Measurements from ENCODE around the gene CDKN2A. TPM values are rescaled to one million over a fixed set of nuclear protein-coding genes. Genes with fewer than 3 reads are reported as not detected.

The CDKN2A gene
- total RNA-seq, 2 donors from 2014 or later, result 6.2 TPM; not detected in 1

- Histone ChIP-seq H3K27ac (peak within 1 kb of the TSS; percentile 80 to 94 (median 88)), H3K4me3 (peak within 1 kb of the TSS; percentile 17 to 81), H3K36me3 (replicated peaks in 1 of 2; ENCODE audit: insufficient read depth in 1 of 2, low read depth in 2 of 2) (no peaks in the 10 kb centered on the region), H3K27me3 (peaks cover 0 to 7% of the 10 kb centered on the region in 2 donors), H3K9me3 (no peaks in the 10 kb centered on the region), H3K4me1 (peaks cover 11% of the 10 kb centered on the region)
- ATAC-seq, result peak; percentile 96
- TF ChIP-seq, protein P1, sequence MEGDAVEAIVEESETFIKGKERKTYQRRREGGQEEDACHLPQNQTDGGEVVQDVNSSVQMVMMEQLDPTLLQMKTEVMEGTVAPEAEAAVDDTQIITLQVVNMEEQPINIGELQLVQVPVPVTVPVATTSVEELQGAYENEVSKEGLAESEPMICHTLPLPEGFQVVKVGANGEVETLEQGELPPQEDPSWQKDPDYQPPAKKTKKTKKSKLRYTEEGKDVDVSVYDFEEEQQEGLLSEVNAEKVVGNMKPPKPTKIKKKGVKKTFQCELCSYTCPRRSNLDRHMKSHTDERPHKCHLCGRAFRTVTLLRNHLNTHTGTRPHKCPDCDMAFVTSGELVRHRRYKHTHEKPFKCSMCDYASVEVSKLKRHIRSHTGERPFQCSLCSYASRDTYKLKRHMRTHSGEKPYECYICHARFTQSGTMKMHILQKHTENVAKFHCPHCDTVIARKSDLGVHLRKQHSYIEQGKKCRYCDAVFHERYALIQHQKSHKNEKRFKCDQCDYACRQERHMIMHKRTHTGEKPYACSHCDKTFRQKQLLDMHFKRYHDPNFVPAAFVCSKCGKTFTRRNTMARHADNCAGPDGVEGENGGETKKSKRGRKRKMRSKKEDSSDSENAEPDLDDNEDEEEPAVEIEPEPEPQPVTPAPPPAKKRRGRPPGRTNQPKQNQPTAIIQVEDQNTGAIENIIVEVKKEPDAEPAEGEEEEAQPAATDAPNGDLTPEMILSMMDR (IDR thresholded peaks at IDR 0.05), result peak; percentile 81 to 94 (median 87)
- peak; percentile 63 to 87 (median 78) for TF ChIP-seq POLR2A (IDR thresholded peaks at IDR 0.05)
- peak; percentile 94 to 97 (median 96) for DNase-seq
- intact Hi-C loops (cut with DNase I), result no loop called here
- WGBS, 2 donors, result 1% methylated on average over 58 to 82 of the region's 86 CpGs
These were observed 14.7 kb upstream of the CDKN2A start, which contains the start of gene CDKN2B for GRCh38 chr9:22008717-22009505. Gene CDKN2B (minus strand): TSS chr9:22009305. CDS start chr9:22008953, 352 bp downstream.

GRCh38 chr9:22008384-22008716 is 14.2 kb upstream of the CDKN2A start:
- H3K4me3 ChIP-seq, result peak overlapping the region in 1 of 2 donors; percentile 81
- ATAC-seq (no peak), DNase-seq (no peak)
- H3K27ac ChIP-seq, result peak overlapping the region; percentile 80 to 94 (median 88)
- 2% methylated on average over 8 of the region's 8 CpGs for WGBS, 2 donors
- no peaks in the 10 kb centered on the region for H3K36me3 ChIP-seq (replicated peaks in 1 of 2; ENCODE audit: insufficient read depth in 1 of 2, low read depth in 2 of 2)
- peaks cover 0 to 7% of the 10 kb centered on the region in 2 donors for H3K27me3 ChIP-seq
- intact Hi-C loops (cut with DNase I), result no loop called here
- H3K4me1 ChIP-seq, result peaks cover 11% of the 10 kb centered on the region
- no peaks in the 10 kb centered on the region for H3K9me3 ChIP-seq
- TF ChIP-seq POLR2A (IDR thresholded peaks at IDR 0.05), result no peak
- TF ChIP-seq, protein P1 (IDR thresholded peaks at IDR 0.05), result no peak

GRCh38 chr9:22005702-22006606 is 11.8 kb upstream of the CDKN2A start:
- H3K27me3 ChIP-seq, result peaks cover 0 to 7% of the 10 kb centered on the region in 2 donors
- DNase-seq (no peak), ATAC-seq (no peak)
- H3K4me3 ChIP-seq, result no peak overlapping the region
- 15 to 37% methylated on average over 16 to 44 of the region's 44 CpGs for WGBS, 2 donors
- no peak overlapping the region for H3K27ac ChIP-seq
- H3K36me3 ChIP-seq (replicated peaks in 1 of 2; ENCODE audit: insufficient read depth in 1 of 2, low read depth in 2 of 2), result no peaks in the 10 kb centered on the region
- intact Hi-C loops (cut with DNase I), result no loop called here
- H3K9me3 ChIP-seq, result no peaks in the 10 kb centered on the region
- H3K4me1 ChIP-seq, result peaks cover 11% of the 10 kb centered on the region
- TF ChIP-seq, protein P1 (IDR thresholded peaks at IDR 0.05), result no peak
- TF ChIP-seq POLR2A (IDR thresholded peaks at IDR 0.05), result no peak

DNA sequence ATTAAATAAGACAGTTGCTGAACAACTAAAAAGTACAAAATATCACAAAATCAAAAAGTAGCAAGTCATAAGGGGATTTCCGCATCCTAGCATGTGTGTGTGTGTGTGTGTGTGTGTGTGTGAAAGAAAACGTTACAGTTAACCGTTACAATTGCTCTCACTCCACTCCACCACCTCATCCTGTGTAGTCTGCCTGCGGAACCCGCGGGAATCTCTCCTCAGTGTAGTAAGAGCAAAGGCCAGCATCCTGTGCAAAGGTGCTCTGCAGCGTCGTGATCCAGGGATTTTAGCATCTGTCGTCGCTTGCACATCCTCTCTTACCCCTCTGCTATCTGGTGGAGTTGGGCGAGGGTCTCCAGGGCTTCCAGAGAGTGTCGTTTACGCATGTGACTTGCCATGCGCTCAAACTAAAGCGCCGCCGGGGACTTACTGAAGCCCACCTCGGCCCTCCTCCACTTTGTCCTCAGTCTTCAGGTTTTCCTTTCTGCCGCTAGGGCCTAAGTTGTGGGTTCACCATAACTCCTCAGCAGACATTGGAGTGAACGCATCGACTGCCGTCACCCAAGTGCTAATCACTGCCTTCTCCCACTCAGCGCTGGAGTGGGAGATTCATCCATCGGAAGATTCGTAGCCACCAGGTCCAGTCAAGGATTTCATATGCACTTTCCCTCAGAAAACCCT is 11.0 kb upstream of the CDKN2A start:
- WGBS, 2 donors, result 37 to 75% methylated on average over 25 of the region's 25 CpGs
- no peaks in the 10 kb centered on the region for H3K36me3 ChIP-seq (replicated peaks in 1 of 2; ENCODE audit: insufficient read depth in 1 of 2, low read depth in 2 of 2)
- intact Hi-C loops (cut with DNase I), result no loop called here
- TF ChIP-seq POLR2A (IDR thresholded peaks at IDR 0.05), result no peak
- TF ChIP-seq, protein P1 (IDR thresholded peaks at IDR 0.05), result no peak
- ATAC-seq (no peak), DNase-seq (no peak)
- H3K27ac ChIP-seq, result no peak overlapping the region
- H3K9me3 ChIP-seq, result no peaks in the 10 kb centered on the region
- no peak overlapping the region for H3K4me3 ChIP-seq
- H3K27me3 ChIP-seq, result peaks cover 0 to 7% of the 10 kb centered on the region in 2 donors
- peaks cover 11% of the 10 kb centered on the region for H3K4me1 ChIP-seq
